HG03280 (cell line): ENCODE data around the gene ADGB.

Experiments
- ATAC-seq: cut with Tn5 transposase; IDR thresholded peaks from one replicate; pipeline ENCODE4 v1.9.1; 2021; ENCODE audit warnings: mild to moderate bottlenecking, moderate library complexity; ENCODE audit not compliant: unreplicated experiment

ADGB gene

DNA sequence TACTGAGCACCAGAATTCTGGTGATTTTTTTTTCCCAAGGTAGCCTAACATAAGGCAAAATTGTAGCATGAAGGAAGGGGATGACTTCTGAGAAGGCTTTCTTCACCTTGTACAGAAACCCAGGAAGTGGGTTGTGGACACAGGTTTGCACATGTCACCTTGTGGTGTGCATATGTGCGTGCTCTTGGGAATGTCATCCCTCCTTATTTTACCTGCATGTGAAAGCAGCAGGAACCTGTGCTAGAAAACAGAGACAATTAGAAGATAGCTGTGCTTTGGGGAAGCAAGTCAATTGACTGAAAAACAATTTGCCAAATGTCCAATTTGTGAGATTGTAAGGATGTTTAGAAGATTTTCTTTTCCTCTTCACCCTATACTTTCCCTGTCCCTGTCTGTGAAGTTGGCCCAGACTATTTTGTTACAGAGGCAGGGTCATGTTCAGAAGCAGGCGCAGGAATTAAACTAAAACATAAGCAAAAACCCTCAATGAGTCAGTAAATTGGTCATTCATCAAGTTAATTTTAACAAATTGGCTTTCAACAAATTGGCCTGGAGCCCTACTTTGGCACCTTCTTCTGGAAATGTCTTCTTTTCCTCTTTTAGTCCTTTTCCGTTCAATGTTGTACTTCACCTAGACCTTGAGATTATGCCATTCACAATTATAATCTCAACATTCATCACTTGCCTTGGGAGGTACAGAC is 261.2 kb downstream of the ADGB start:
- no peak for ATAC-seq

DNA sequence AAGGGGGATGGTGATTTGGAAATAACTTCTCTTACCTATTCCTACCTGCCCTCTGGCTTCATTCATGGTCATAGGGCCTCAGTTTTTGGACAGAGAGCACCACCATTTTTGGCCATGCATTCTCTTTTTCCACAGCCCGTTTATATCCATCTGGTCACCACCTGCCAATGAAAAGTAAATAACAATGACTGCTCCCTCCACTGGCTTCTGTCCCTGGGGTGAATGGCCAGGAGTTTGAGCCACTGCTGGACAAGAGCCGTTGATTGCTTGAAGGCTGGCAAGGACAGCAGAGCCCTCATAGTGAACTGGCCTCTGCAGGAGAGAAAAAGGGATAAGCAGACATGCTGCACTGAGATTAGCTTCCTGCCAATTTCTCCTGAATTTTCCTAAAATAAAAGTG is 261.8 kb downstream of the ADGB start:
- no peak for ATAC-seq

DNA sequence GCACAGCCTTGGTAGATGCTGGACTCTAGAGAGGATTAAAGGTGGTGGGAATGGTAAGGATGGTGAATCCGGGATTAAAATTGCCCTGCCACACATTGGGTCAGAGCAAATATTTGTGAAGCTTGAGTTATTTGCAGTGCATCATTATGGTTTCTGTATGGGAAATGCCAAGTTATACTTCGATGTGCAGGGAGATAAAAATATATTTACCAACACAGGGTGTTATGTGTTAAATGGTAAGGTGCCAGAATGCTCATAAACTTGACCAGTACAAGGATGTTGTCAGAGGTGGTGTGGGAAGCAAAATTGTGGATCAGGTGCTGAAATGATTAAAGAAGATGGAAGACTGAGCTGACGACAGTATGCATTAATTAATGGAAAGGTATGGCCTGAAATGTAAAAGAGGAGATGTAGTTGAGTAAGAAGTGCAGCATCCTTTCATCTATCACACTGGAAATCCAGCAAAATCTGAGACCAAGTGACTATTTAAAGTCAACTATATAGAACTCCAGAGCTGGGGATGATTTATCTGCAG is 262.3 kb downstream of the ADGB start:
- ATAC-seq, result no peak

DNA sequence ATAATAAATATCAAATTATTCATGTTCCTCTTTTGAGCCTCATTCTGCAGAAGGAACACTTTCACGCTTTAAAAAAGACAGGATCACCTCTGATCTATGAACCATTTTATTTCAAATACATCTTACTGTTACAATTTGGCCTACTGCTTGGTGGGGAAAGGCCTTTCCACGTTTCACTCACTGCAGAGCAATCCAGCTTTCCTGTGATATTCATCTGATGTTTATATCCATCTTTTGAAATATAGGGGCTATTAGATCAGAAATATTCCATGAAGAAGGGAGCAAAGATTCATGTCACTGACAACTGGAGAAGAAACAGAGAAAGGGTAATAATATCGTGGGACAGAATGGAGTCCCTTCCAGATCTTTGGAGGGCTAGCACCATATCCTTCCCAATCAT is 262.9 kb downstream of the ADGB start:
- ATAC-seq, result no peak

DNA sequence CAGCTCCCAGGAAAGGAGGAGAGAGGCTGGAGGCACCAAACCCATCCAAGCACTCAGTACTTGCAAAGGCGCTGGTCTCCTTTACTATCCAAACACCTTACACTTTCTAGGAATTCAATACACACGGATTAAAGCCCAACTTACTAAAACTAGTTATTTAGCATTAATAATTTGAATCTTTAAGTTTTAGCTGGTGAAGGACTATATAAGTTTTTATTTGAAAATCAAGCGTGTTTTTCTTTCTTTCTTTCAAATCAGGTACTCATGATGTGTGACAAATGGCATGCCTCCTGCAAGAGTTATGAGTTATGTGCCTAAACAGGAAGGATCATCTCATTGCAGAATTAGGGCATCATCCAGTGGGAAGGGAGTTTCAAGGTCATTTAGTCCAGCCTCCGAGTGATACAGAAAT is 263.7 kb downstream of the ADGB start:
- no peak for ATAC-seq

DNA sequence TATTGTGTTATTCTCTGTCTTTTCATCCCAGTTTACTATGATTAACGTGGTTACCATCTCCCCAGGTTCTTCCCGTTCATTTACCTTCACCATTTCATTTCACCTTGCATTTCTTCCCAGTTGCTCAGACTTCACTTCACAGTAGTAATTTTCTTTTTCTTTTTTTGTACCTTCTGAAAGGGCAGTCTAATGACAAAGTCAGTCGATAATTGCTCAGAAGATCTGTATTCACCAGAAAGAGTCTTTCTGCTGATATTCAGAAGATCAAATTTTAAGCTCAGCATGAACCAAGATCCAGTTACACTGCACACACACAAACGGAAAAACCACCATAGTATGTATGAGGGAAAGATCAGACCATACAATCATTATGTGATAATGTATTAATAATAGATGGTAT is 265.5 kb downstream of the ADGB start:
- no peak for ATAC-seq

DNA sequence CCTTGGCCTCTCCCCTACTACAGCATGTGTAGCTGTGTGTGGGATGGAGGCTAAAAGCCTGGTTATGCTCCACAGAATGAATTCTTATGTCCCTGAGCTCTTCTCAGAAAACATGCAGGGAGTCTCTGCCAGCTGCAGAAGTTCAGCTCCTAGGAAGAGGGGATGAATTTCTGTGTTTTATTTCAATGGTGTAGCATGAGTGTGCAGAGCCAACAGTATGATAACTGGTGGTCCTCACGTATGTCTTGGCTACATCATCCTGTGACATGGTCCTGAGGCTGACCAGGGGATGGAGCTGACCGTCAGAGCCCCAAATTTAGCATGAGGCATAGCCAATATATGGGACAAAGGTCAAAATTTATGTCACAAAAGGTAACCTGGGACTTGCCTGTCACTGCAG is 266.1 kb downstream of the ADGB start:
- ATAC-seq, result no peak
